ENCODE data around the gene NFATC3.

DNA sequence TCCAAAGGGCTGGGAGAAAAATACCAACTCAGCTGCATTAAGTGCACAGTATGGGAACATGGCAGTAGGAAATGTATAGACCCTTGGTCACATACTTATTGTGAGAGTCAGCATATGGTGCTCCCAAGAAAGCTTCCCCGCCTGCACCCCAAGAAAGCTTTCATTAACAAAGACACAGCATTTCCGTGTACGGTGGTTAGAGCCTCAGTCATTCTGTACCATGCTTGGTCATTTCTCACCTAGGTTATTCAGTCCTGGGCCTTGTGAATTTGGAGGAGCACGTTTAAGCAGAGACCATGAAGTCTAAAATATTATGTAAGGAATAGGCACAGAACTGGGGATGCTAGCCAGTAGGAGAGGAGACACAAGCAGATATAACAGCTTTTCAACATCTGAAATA lies 94.7 kb downstream of the NFATC3 start:
- TF ChIP-seq POLR2AphosphoS5 (IDR thresholded peaks at IDR 0.05; ENCODE audit: low read depth, low read length) (no peak), TAF1 (IDR thresholded peaks at IDR 0.05; ENCODE audit: low read depth, low read length) (no peak), POLR2A (IDR thresholded peaks at IDR 0.05; ENCODE audit: low read depth, low read length) (no peak), POU2F2 (IDR thresholded peaks at IDR 0.05; ENCODE audit: low read depth, low read length) (no peak)

All from GM12891 (cell line).